B cell (primary cell): ENCODE data around the gene AIF1. TPM values are rescaled to one million over a fixed set of nuclear protein-coding genes. Genes with fewer than 3 reads are reported as not detected.
A peak's percentile ranks its signal among the peaks of the same experiment; 100 is the strongest.

ENCODE experiments used
- ATAC-seq: fragments of 200-7000 bp; cut with Tn5 transposase; one replicate; pipeline ENCODE4 v1.10.0; 2021; ENCODE audit warnings: low read depth, mild to moderate bottlenecking, moderate number of reproducible peaks, moderate library complexity
- CTCF ChIA-PET: fragments of 350-600 bp; sonication (Branson Sonifier 250); formaldehyde crosslinking; loops from one replicate; lab custom pipeline; 2021; ENCODE audit warnings: antibody characterized with exemption, inconsistent platforms; lab: Charles Lee
- POLR2A ChIA-PET: fragments of 350-600 bp; sonication (Branson Sonifier 250); formaldehyde crosslinking; loops from one replicate; lab custom pipeline; 2021; ENCODE audit warnings: antibody characterized with exemption; lab: Charles Lee
- DNase-seq: peaks from one replicate; pipeline ENCODE4 v3.0.0; 2013
- H2AFZ ChIP-seq: 2 replicates; pipeline ENCODE4 v1.6.1; 2012; ENCODE audit warnings: mild to moderate bottlenecking, low read depth, low read length; ENCODE audit not compliant: insufficient read depth, poor library complexity, severe bottlenecking
- H3K27ac ChIP-seq, 2 donors: 1 replicate in 1 of 2; 2 replicates in 1 of 2; pipeline ENCODE4 v1.5.1; 2012 to 2013; ENCODE audit warnings: low read length in 2 of 2, mild to moderate bottlenecking in 2 of 2, moderate library complexity in 1 of 2
- H3K27me3 ChIP-seq, 4 experiments: fragments of 200-600 bp in 1 of 4; sonication (generic) in 1 of 4; replicated peaks in 1 of 4; 1 replicate in 2 of 4; 2 replicates in 2 of 4; pipeline versions ENCODE4 v1.6.1 to v1.7.0; 2013 to 2016; ENCODE audit warnings: low read length in 3 of 4, mild to moderate bottlenecking in 2 of 4, mixed read lengths in 1 of 4, moderate library complexity in 1 of 4; ENCODE audit not compliant: insufficient read depth in 4 of 4, control insufficient read depth in 3 of 4; ENCODE audit errors: control extremely low read depth in 1 of 4
- H3K36me3 ChIP-seq, 2 experiments: replicated peaks in 1 of 2; 1 replicate in 1 of 2; 2 replicates in 1 of 2; pipeline versions ENCODE4 v1.6.1 to v1.7.1; 2013; ENCODE audit warnings: low read length in 1 of 2; ENCODE audit not compliant: insufficient read depth in 2 of 2, control insufficient read depth in 1 of 2; ENCODE audit errors: control extremely low read depth in 1 of 2, extremely low read depth in 1 of 2
- H3K4me1 ChIP-seq, 2 donors: fragments of 200-600 bp in 1 of 2; sonication (generic) in 1 of 2; 1 replicate in 1 of 2; 2 replicates in 1 of 2; pipeline versions ENCODE4 v1.5.1 to v1.6.1; 2013 to 2017; ENCODE audit warnings: low read length in 2 of 2; ENCODE audit not compliant: control insufficient read depth in 2 of 2, insufficient read depth in 2 of 2
- H3K4me2 ChIP-seq: replicated peaks from 2 replicates; pipeline ENCODE3; 2012; ENCODE audit warnings: mild to moderate bottlenecking, low read depth, low read length; ENCODE audit not compliant: poor library complexity, severe bottlenecking
- H3K4me3 ChIP-seq, 5 experiments: fragments of 200-600 bp in 1 of 5; sonication (generic) in 1 of 5; 1 replicate in 3 of 5; 2 replicates in 2 of 5; pipeline versions ENCODE4 v1.5.1 to v1.7.0; 2011 to 2016; ENCODE audit warnings: low read length in 4 of 5, mild to moderate bottlenecking in 4 of 5, low read depth in 2 of 5, control low read depth in 1 of 5, moderate library complexity in 1 of 5; ENCODE audit not compliant: insufficient read depth in 1 of 5; ENCODE audit errors: control extremely low read depth in 1 of 5, extremely low read depth in 1 of 5
- H3K79me2 ChIP-seq: fragments of 200-600 bp; sonication (generic); one replicate; pipeline ENCODE4 v1.6.0; 2016; ENCODE audit warnings: low read length; ENCODE audit not compliant: control insufficient read depth, insufficient read depth
- H3K9ac ChIP-seq: fragments of 200-600 bp; sonication (generic); 2 replicates; pipeline ENCODE4 v1.6.1; 2017; ENCODE audit warnings: mild to moderate bottlenecking, low read length, moderate library complexity
- H3K9me3 ChIP-seq, 3 donors: one replicate each; pipeline versions ENCODE4 v1.6.1 to v1.7.1; 2013; ENCODE audit warnings: low read length in 2 of 3; ENCODE audit not compliant: control insufficient read depth in 2 of 3, insufficient read depth in 1 of 3; ENCODE audit errors: control extremely low read depth in 1 of 3
- H4K20me1 ChIP-seq: 2 replicates; pipeline ENCODE4 v1.6.0; 2012; ENCODE audit warnings: mild to moderate bottlenecking, low read length; ENCODE audit not compliant: insufficient read depth, control insufficient read depth, poor library complexity, severe bottlenecking
- H3K27ac Mint-ChIP-seq: one replicate; pipeline ENCODE4 v1.8.0; 2021; ENCODE audit warnings: mixed read lengths
- H3K27me3 Mint-ChIP-seq: one replicate; pipeline ENCODE4 v1.8.0; 2021; ENCODE audit warnings: mixed read lengths
- H3K4me1 Mint-ChIP-seq: one replicate; pipeline ENCODE4 v1.8.0; 2021; ENCODE audit warnings: mixed read lengths
- H3K4me3 Mint-ChIP-seq: one replicate; pipeline ENCODE4 v1.8.0; 2021; ENCODE audit warnings: mixed read lengths
- H3K9me3 Mint-ChIP-seq: one replicate; pipeline ENCODE4 v1.8.0; 2022; ENCODE audit warnings: mixed read lengths; ENCODE audit not compliant: insufficient read depth
- CTCF ChIP-seq: fragments of 200-600 bp; IDR thresholded peaks from one replicate; pipeline ENCODE4 v1.8.0; 2022; ENCODE audit warnings: antibody characterized with exemption, mild to moderate bottlenecking
- EZH2 ChIP-seq: IDR thresholded peaks from 2 replicates; pipeline ENCODE4 v1.6.1; 2012; ENCODE audit warnings: borderline replicate concordance, low read depth, mild to moderate bottlenecking, moderate library complexity, low read length; ENCODE audit not compliant: insufficient read depth, poor library complexity, severe bottlenecking
- WGBS: methylation state at CpG from one replicate; pipeline ENCODE4 v1.1.5; 2013; ENCODE audit warnings: missing lambda C conversion rate; ENCODE audit not compliant: insufficient coverage; 5-methylcytosine and 5-hydroxymethylcytosine counted together
- intact Hi-C: fragments of 100-400 bp; cut with micrococcal nuclease; formaldehyde crosslinking; loops from one replicate; pipeline ENCODE4 v1.10.0; 2022
- polyA plus RNA-seq: library from polyadenylated mRNA; depleted of rRNA; stranded (reverse); fragments of >200 nt; gene quantifications from 2 replicates; pipeline ENCODE4 v1.2.3, GENCODE V29; 2012
- total RNA-seq, 2 donors: library from RNA; stranded (reverse); fragments of 120-200 nt in 1 of 2; gene quantifications; 1 replicate in 1 of 2; 2 replicates in 1 of 2; pipeline versions ENCODE4 v1.2.3 to v1.2.4, GENCODE V29; 2013 to 2022

Gene AIF1
- total and polyA plus RNA-seq, 2 donors (not counting 1 experiment from before 2014, with no cell fraction given): 1.3 to 7.5 TPM

DNA sequence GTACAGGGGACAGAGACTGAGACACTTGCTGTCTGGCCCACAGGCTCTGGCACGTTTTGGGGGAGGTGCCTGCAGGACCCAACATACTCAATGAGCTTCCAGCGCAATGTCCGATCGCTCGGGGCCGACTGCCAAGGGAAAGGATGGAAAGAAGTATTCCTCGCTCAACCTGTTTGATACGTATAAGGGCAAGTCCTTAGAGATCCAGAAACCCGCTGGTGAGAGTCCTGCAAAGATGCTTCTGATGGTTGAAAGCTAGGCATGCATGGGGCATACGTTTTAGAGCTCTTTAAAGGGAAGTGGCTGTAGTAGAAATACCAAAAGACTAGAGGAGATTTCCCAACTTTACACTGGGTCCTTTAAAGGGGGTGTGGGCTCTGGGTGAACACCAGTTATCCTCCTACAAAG, 7.7 kb downstream of the AIF1 start:
- POLR2A ChIA-PET: interaction anchor here (0.6 to 1.2 kb wide), 7 partner anchors 13 to 237 kb away, joined by 3 to 12 read pairs (median 4); no protein-coding TSS in a partner anchor

More for the DNA sequence above, 7.7 kb downstream of the AIF1 start:
- Histone ChIP-seq H3K27ac (no peak overlapping the region), H3K27me3 (no peaks in the 10 kb centered on the region), H3K9ac (no peak overlapping the region), H4K20me1 (peaks cover 10% of the 10 kb centered on the region), H3K4me3 (no peak overlapping the region), H3K36me3 (peaks cover 7 to 53% of the 10 kb centered on the region in 2 experiments), H2AFZ (no peak overlapping the region), H3K9me3 (peaks cover 0 to 6% (median 0%) of the 10 kb centered on the region in 3 donors), H3K4me2 (no peak overlapping the region), H3K79me2 (peaks cover 21% of the 10 kb centered on the region), H3K4me1 (peaks cover 10 to 16% of the 10 kb centered on the region in 2 donors)
- TF ChIP-seq CTCF (no peak), EZH2 (no peak)
- Mint-ChIP-seq H3K27me3 (no peaks in the 10 kb centered on the region), H3K9me3 (no peaks in the 10 kb centered on the region), H3K4me1 (peaks cover 24% of the 10 kb centered on the region), H3K4me3 (peak overlapping the region; percentile 86), H3K27ac (peak overlapping the region; percentile 12)
- DNase-seq (no peak), ATAC-seq (no peak)
- 92% methylated on average over 9 of the region's 10 CpGs for WGBS
- intact Hi-C loops: loop anchor here (5.0 kb wide), 3 partner anchors 185 to 335 kb away; partner anchors contain the start of genes EHMT2, LSM2, NELFE and SKIC2
- CTCF ChIA-PET: interaction anchor here (0.6 to 2.3 kb wide), 8 partner anchors 24 to 483 kb away, joined by 3 to 11 read pairs (median 4); partner anchors contain the start of genes BAG6 and DDX39B
